Measurements from ENCODE around the gene ABLIM3.

The ABLIM3 gene

GRCh38 chr5:149126906-149127305 lies 14.4 kb upstream of the ABLIM3 start:
- no peak for TF ChIP-seq FOXP2 (optimal IDR thresholded peaks at IDR 0.05; ENCODE audit: borderline replicate concordance, extremely low read depth, extremely low read length, insufficient read depth)
- TF ChIP-seq SIN3A (IDR thresholded peaks at IDR 0.05; ENCODE audit: borderline replicate concordance, insufficient read depth, low read length), result no peak
- TF ChIP-seq TAF1 (IDR thresholded peaks at IDR 0.05; ENCODE audit: borderline replicate concordance, insufficient read depth, low read length), result no peak
- no peak for TF ChIP-seq REST (IDR thresholded peaks at IDR 0.05; ENCODE audit: insufficient read depth in 1 of 2, low read depth in 2 of 2, low read length in 2 of 2)
- no peak for TF ChIP-seq POLR2AphosphoS5 (IDR thresholded peaks at IDR 0.05; ENCODE audit: low read depth, low read length)

- TF ChIP-seq FOXP2 (optimal IDR thresholded peaks at IDR 0.05; ENCODE audit: borderline replicate concordance, extremely low read depth, extremely low read length, insufficient read depth) (no peak), SIN3A (IDR thresholded peaks at IDR 0.05; ENCODE audit: borderline replicate concordance, insufficient read depth, low read length) (no peak), POLR2AphosphoS5 (IDR thresholded peaks at IDR 0.05; ENCODE audit: low read depth, low read length) (no peak), REST (IDR thresholded peaks at IDR 0.05; ENCODE audit: insufficient read depth in 1 of 2, low read depth in 2 of 2, low read length in 2 of 2) (no peak), TAF1 (IDR thresholded peaks at IDR 0.05; ENCODE audit: borderline replicate concordance, insufficient read depth, low read length) (no peak)
Observed at GRCh38 chr5:149127394-149127955, 13.8 kb upstream of the ABLIM3 start.

GRCh38 chr5:149128023-149128875 lies 13.0 kb upstream of the ABLIM3 start:
- no peak for TF ChIP-seq FOXP2 (optimal IDR thresholded peaks at IDR 0.05; ENCODE audit: borderline replicate concordance, extremely low read depth, extremely low read length, insufficient read depth)
- no peak for TF ChIP-seq SIN3A (IDR thresholded peaks at IDR 0.05; ENCODE audit: borderline replicate concordance, insufficient read depth, low read length)
- TF ChIP-seq POLR2AphosphoS5 (IDR thresholded peaks at IDR 0.05; ENCODE audit: low read depth, low read length), result no peak
- no peak for TF ChIP-seq REST (IDR thresholded peaks at IDR 0.05; ENCODE audit: insufficient read depth in 1 of 2, low read depth in 2 of 2, low read length in 2 of 2)
- TF ChIP-seq TAF1 (IDR thresholded peaks at IDR 0.05; ENCODE audit: borderline replicate concordance, insufficient read depth, low read length), result no peak

- TF ChIP-seq FOXP2 (optimal IDR thresholded peaks at IDR 0.05; ENCODE audit: borderline replicate concordance, extremely low read depth, extremely low read length, insufficient read depth) (no peak), TAF1 (IDR thresholded peaks at IDR 0.05; ENCODE audit: borderline replicate concordance, insufficient read depth, low read length) (no peak), POLR2AphosphoS5 (IDR thresholded peaks at IDR 0.05; ENCODE audit: low read depth, low read length) (no peak), SIN3A (IDR thresholded peaks at IDR 0.05; ENCODE audit: borderline replicate concordance, insufficient read depth, low read length) (no peak), REST (IDR thresholded peaks at IDR 0.05; ENCODE audit: insufficient read depth in 1 of 2, low read depth in 2 of 2, low read length in 2 of 2) (no peak)
Observed at GRCh38 chr5:149129181-149129580, 12.1 kb upstream of the ABLIM3 start.
